GM21825 (cell line): Measurements from ENCODE around the gene OPN4.
A peak's percentile ranks its signal among the peaks of the same experiment; 100 is the strongest.
"Not testable (repeated sequence)": the region's sequence is repeated elsewhere in the genome, so short reads cannot be mapped to it uniquely, and the experiment has no call there.

Experiments
- ATAC-seq: cut with Tn5 transposase; IDR thresholded peaks from one replicate; pipeline ENCODE4 v1.9.1; 2021; ENCODE audit warnings: mild to moderate bottlenecking, moderate library complexity; ENCODE audit not compliant: unreplicated experiment

Gene OPN4, protein sequence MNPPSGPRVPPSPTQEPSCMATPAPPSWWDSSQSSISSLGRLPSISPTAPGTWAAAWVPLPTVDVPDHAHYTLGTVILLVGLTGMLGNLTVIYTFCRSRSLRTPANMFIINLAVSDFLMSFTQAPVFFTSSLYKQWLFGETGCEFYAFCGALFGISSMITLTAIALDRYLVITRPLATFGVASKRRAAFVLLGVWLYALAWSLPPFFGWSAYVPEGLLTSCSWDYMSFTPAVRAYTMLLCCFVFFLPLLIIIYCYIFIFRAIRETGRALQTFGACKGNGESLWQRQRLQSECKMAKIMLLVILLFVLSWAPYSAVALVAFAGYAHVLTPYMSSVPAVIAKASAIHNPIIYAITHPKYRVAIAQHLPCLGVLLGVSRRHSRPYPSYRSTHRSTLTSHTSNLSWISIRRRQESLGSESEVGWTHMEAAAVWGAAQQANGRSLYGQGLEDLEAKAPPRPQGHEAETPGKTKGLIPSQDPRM

DNA sequence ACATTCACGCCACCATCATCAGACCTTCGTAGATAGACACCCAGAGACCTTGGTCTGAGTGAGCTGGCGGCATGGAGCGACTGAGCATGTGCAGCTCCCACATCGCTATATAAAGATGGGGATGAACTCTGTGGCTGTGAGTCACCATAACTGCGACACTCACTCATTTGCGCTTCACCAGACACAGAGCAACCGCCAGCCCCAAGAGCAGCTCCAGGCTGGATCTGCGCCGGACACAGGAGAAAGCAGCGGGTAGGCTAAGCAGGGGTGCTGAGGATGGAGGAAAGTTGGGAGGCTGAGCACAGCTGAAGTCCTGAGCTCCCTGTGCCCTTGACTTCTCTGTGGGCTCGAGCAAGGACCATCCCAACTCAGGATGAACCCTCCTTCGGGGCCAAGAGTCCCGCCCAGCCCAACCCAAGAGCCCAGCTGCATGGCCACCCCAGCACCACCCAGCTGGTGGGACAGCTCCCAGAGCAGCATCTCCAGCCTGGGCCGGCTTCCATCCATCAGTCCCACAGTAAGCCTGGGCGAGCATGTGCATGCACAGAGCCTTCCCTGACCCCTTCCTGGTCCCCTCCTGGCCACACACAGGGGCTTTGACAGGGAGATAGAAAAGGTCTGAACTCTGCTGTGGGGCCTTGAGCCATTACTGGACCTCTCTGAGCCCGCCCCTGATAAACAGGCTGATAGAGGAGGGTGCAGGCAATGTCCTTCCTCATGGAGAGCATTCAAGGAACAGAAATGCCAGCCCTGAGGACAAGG, at the start of gene OPN4:
Gene OPN4, plus strand, starts transcription at position 137 of the 762 bp plus-strand sequence. Its CDS starts 237 bp downstream, at position 374.
- no peak for ATAC-seq

DNA sequence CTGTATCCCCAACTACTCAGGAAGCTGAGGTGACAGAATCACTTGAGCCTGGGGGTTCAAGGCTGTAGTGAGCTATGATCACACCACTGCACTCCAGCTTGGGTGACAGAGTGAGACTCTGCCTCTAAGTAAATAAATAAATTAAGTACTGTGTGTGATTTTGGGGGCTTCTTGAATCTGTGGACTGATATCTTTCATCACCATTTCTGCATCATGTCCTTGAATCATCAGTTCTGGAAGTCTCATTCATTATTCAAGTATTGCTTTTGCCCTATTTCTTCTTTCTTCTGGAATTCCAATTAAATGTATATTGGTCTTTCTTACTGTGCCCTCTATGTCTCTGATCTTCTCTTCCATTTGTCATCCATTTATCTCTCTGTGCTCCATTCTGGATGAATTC, 46.7 kb upstream of the OPN4 start:
- ATAC-seq, result no peak

DNA sequence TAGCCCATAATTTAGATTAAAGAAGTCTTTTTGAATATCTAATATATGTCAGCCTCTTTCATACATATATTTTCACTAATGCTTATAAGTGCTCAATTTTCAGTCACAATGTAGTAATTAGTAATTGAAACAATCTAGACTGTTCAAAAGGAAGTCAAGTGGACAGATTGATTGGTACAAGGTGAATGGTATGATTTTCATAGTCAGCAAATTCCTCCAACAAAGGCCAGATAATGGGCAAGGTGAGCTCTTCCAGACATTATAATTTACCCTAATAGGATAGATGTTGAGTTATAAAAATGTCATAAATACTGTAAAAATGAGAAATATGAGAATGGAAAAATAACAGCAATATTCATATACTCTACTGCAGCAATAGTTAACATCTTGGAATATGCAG, 44.4 kb upstream of the OPN4 start:
- ATAC-seq, result no peak

DNA sequence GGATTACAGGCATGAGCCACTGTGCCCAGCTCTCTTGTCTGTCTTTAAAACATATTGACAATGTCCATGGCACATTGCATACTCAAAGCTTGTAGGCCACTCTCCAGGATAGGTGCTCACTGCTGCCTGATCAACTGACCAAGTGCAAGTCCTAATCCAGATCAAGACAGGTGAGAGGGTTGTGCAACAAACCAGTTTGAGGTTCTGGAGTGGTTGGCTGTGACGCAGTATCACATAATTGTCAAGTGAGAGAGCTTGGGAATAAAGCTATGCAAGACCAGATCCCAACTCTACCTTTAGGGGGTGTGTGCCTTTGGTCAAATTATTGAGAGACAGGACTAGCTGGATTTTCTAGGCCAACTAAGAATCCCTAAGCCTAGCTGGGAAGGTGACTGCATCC, 43.0 kb upstream of the OPN4 start:
- ATAC-seq, result no peak

DNA sequence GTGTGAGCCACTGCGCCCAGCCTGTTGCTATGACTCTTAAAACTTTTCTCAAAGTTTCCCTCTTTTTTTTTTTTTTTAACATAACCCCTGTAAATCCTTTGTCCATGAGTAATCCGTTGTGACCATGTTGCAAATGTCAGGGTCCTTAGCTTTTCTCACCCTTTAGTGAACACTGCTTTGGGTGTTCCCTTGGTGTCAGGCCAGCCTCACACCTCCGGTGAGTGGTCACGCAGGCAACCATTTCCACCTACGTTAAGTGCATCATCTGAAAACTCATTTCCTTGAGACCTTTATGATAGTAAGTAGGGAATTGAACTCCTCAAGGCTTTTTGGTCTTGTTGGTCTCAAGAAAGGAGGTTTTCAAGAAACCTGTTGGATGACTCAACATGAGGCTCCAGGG, 41.3 kb upstream of the OPN4 start:
- ATAC-seq, result no peak

DNA sequence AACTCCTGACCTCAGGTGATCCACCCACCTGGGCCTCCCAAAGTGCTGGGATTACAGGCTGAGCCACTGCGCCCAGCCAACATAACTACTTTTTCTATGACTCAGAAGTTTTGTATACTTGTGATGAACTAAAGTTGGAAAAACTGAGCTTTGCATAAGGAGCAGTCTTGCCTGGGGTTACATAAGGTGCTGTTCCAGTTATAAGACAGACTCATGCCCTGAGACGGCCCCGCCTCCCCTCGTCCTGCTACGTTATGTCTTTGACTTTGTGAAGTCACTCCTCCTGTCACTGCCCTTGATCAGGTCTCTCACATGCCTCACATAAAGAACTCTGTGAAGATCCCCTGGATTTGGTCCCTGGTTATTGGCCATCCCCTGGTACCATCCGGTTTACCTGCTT, 40.4 kb upstream of the OPN4 start:
- ATAC-seq, result no peak

DNA sequence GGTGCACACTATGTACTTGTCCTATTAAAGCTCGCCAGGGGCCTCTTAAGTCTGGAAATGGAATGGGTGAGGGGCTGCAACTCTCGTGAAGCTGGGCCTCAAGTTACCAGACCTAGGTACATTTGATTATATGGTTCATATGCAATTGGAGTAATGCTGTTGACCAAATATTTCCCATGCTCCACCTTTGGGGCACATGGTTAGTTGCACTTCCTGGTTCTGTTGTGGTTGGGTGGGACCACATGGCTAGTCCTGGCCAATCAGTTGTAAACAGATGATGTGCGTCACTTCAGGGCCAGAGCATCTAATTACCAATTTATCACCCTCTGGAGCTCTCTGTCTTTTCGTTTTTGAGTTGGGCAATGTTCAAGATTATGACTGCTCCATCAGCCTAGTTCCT, 39.5 kb upstream of the OPN4 start:
- ATAC-seq, result no peak

DNA sequence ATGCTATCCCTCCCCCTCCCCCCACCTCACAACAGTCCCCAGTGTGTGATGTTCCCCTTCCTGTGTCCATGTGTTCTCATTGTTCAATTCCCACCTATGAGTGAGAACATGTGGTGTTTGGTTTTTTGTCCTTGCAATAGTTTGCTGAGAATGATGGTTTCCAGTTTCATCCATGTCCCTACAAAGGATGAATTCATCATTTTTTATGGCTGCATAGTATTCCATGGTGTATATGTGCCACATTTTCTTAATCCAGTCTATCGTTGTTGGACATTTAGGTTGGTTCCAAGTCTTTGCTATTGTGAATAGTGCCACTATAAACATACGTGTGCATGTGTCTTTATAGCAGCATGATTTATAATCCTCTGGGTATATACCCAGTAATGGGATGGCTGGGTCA, 37.1 kb upstream of the OPN4 start:
- ATAC-seq, result not testable (repeated sequence)

DNA sequence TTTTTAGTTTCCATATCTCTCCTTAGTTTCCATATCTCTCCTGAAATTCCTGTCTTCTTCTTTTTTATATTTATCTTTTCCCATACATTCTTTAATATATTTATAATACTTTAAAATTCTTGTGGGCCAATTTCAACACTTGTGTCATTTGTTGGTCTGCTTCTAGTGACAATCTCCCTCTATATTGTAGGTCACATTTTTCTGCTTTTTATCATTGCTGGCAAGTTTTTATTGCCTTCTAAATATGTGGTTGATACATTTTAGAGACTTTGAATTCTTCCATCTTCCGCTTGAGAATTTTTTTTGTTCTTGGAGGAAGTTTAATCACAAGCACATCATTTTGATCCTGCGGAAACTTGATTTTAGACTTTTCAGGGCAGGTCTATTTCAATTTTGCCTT, 26.0 kb upstream of the OPN4 start:
- ATAC-seq, result no peak

DNA sequence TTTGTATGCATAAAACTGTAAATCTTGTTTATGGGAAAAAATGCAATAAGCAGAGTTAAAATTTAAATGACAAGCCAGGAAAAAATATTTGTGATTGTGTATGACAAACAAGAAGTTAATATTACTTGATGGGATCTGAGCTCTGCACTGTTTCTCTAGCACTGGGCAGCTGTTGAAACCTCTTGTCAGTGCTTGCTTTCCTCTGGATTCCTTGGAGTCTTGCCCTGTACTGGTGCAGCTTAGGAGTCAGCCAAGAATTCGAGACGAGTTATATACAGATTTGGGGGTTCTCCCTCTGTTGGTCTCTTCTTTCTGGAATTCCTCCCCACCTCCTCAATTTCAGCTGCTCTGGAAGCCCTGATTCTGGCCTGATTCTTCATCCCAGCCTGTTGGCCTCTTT, 24.3 kb upstream of the OPN4 start:
- ATAC-seq, result no peak

DNA sequence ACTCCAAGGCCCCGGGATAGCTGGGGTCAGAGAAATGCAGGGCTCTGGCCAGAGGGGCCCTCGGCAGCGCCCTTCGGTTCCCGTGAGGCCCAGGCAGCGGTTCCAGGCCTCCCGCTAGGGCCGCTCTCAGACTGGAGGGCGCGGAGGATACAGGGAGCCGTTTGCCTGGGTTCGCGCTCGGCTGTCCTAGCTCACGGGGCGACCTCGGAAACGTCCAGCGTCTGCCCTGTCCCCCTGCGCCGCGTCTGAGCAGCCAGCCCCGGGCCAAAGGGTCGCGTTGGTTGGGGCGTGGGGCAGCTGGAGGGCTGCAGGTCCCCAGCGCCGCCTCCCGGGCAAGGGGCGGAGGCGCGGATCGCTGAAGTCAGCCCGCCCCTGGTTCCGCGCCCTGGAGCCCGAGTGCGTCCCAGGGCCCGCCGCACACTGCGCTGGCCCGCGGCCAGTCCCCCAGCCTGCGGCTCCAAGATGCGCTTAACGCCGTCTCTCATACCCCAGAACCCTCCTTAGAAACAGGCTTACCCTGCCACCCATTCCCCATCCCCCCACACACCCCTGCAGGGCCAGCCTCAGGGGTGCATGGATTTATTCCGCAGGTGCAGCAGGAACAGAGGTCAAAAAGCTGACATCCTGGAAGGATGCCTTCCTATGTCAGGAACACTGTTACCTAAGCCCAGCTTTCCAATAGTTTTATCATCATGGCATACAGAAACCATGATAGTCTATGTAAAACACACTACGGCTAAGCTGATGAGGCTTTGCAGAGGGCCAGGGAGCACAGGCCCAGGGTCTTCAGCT, 22.1 kb upstream of the OPN4 start:
- ATAC-seq, result no peak

DNA sequence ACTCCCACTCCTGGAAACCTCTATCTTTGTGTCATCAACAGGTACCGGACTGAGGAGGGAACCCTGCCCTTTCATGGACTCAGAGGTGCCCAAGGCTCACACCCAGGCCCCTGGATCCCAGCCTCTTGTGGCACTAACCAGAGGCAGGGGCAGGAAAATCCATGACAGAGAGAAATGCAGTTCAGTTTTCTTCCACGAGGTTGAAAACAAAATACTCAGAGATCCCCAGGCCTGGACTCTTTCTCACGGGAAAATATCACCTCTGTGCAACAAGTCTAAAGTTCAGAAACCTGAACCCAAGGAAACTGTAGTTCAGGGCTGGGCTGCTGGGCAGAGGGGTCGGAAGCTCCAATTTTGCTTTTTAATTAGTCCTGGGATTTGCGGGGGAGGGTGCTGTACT, 21.4 kb upstream of the OPN4 start:
- ATAC-seq, result no peak

DNA sequence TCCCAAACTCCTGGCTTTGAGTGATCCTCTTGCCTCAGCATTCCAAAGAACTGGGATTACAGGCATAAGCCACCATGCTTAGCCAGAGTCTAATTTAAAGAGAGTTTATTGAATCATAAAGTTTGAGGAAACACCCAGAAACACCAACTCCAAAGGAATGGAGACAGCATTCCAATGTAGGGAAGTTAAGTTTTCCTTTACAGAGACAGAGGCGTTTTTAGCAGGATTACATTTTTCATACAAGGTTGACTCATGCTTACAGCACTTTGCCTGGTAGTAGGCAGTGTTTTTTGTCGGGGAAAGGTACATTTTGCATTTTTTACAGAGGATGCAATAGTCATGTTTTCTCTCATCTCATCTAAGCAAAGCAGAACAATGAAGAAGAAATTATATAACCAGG, 18.9 kb upstream of the OPN4 start:
- no peak for ATAC-seq

DNA sequence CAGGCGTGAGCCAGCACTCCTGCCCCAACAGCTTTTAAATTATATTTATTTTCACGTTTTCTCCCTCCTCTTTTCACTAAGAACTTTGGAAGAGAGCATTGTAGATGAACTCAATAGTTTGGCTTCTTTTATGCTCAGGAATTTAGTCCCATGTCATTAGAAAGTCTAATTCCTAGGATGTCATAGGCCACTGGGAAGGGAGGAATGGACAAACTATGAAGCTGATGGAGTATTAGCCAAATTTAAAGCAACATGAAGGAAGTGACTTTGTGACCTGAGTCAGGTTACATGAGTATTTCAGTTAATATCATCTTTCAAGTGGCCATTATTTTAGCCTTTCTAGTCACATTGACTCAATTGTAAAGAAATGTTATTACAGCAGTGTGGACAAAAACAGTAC, 18.0 kb upstream of the OPN4 start:
- no peak for ATAC-seq

DNA sequence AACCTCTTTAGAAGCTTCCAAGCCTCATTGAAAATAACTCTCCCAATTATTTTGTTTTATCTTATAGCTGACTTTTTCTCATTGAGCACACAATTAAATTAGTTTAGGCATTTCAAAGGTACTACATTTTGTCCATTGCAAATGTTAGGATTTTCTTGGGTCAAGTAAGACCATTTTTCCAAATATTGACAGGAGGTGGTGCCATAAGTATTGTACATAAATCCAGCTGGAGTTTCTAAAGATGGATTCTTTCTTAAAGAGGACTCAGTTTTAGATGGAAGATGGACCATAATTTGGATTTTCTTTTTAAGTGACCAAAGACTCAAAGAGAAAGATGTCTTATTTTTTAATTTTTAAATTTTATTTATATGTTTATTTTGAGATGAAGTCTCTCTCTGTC, 12.3 kb upstream of the OPN4 start:
- ATAC-seq, result no peak

DNA sequence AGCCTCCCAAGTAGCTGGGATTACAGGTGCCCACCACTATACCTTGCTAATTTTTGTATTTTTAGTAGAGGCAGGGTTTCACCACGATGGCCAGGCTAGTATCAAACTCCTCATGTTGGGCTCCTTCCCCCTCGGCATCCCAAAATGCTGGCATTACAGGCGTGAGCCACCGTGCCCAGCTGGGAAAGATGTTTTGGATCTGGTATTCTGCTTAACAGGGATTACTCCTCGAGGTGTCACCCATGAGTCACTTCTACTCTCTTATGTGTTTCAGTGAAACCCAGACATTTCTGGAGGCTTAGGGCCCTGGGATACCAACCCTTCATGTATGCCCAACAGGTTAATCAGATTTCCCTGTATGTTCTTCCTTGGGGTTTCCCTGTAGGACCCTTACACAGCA, 11.8 kb upstream of the OPN4 start:
- ATAC-seq, result no peak

DNA sequence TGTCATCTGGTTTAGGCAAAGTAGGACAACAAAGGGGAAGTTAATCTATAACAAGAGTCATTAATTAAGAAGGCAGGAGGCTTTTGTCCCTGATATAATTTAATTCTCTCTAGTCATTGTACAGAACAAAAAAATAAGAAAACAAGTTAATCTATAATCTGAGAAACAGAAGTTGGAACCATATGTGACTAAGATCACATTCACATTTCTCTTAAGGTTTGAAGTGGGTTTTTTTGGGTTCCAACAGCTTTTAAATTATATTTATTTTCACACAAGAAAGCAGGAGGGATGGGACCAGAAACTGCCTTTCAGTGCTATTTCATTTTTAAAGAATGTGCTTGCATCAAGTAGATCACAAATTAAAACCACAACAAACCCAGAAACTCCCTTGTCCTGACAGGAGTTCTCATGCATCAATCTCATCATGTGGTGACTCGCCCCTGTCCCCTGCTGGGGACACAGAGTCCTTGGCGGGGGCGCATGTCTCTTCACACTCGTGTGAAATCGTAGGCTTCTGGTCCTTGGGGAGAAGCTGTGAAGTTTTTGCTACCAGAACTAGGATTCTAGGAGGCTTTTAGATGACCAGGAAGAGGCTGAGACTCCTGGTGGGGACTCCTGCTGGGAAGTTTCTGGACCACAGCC, 10.1 kb upstream of the OPN4 start:
- peak; percentile 43 for ATAC-seq

DNA sequence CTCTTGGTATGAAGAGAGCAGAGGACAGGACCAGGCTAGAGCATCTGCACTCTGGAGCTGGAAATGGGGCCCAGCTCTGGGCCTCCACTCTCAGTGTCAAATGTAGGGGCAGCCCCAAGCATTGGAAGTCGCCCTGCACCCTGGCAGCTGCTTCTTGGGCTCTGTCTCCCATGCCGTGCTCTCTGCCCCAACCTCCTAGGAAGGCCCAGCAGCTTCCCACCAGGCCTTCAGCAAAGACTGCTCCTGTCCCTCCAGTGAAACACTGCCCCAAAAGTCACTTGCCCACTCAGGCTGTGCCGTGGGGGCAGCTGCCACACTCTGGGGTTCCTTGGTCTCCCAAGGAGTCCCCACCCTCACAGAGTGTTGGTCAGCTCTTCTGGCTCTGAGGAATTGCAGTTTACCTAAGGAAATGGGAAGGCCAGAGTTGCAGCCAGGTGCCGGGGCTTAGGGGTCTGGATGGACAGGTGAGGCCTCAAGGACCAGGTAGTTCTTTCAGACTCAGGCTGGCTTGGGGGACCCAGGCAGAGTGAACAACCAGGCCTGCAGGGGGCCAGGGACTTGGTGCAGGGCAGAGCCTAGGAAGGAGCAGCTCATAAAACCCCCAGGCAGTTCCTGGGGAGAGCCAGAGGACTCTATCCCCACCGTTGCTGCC, 9.4 kb upstream of the OPN4 start:
- peak; percentile 26 for ATAC-seq

DNA sequence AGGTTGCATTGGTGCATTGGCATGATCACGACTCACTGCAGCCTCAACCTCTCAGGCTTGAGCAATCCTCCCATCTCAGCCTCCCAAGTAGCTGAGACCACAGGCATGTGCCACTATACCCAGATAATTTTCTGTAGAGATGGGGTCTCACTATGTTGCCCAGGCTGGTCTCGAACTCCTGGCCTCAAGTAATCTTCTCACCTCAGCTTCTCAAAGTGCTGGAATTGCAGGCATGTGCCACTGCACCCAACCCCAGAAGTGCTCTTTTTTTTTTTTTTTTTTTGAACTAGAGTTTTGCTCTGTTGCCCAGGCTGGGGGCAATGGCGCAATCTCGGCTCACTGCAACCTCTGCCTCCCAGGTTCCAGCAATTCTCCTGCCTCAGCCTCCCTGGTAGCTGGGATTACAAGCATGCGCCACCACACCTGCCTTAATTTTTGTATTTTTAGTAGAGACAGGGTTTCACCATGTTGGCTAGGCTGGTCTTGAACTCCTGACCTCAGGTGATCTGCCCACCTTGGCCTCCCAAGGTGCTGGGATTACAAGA, 8.7 kb upstream of the OPN4 start:
- ATAC-seq, result not testable (repeated sequence)

DNA sequence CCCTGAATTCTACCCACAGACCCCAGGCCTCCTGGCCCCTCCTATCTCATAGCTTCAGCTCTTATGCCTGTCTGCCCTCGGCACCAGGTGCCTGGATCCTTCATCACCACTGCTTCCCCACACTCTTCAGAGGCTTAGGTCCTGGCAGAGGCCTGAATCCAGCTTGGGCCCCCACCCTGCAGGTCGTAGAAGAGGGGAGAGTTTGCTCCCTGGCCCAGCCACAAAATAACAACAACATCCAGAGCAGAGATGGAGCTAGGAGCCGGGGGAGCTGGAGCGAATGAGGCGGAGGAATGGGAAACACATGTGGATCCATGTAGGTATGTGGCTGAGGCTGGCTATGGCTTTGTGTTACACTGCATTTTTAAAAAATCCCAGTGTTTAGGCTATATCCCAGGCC, 7.8 kb upstream of the OPN4 start:
- no peak for ATAC-seq
